ENCODE data around the gene KRIT1. TPM values are rescaled to one million over a fixed set of nuclear protein-coding genes. Genes with fewer than 3 reads are reported as not detected.
A peak's percentile ranks its signal among the peaks of the same experiment; 100 is the strongest.

KRIT1 gene
- 32.0 and 33.7 TPM in 2 replicates for total RNA-seq (2014; rRNA removed; shearing (Covaris generic))
- polyA plus RNA-seq (2015; cell fraction: cytosol; rRNA removed), result 32.0 and 35.9 TPM in 2 replicates
- 76.3 and 78.0 TPM in 2 replicates for polyA plus RNA-seq (2015; cell fraction: nucleus; rRNA removed)

GRCh38 chr7:92245487-92246359 is at the start of gene KRIT1, which contains the start of gene ANKIB1:
TSS of gene KRIT1 (minus strand) at chr7:92245914. CDS start at chr7:92242135, 3,779 bp downstream.
TSS of gene ANKIB1 (plus strand) at chr7:92245974. CDS start at chr7:92294979, 49,005 bp downstream.
- peak; percentile 82 for DNase-seq (ENCODE audit: low read depth)

DNA sequence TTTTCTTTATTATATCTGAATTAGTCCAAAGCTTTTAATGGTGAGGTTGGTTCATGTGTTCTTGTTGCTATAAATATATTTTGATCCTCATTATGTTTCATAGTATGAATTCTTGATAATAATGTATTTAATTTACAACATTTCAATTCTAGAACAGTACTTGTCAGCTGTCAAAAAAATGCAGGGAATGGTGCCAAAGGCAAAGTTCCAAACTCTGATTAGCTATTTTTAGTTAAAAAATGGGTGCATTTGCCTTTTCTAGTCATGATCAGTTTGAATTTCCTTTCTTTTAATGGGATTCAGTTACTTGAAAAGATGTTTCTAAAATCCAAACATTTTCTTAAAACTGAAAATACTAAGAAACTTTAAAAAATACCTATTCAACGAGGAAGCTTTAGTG is 49.7 kb upstream of the KRIT1 start:
- DNase-seq (ENCODE audit: low read depth), result no peak

DNA sequence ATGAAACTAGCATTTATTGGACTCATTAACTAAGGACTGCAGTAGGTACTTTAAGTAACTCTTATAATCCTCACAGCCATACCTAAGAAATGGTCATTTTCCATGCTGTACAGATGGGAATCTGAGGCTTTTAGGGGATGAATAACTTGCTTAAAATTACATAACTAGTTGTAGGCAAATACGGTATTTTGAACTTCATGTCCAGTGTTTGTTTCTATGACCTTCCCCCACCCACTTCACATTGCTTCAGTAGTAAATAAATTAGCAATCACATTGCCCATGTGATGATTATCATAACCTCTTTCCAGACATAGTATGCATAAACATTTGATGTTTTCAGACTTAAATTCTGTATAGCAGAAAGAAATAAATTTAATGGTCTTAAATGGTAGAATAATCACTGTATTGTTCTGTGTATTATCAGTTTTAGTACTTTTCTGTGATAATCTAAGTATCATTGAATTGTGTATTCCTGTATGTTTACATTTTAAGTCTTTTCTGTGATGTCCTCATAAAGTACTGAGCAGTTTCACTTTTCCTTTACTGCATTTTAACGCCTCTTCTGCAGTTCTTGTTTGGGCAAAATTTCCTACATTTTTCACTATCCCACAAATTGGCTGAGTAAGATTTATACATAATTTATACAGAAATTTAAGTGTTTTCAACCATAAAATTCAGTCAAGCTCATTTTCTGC is 48.3 kb upstream of the KRIT1 start:
- no peak for DNase-seq (ENCODE audit: low read depth)

- DNase-seq (ENCODE audit: low read depth), result no peak
Observed at GRCh38 chr7:92292981-92293380, 47.3 kb upstream of the KRIT1 start.

- no peak for DNase-seq (ENCODE audit: low read depth)
Observed at GRCh38 chr7:92289321-92289720, 43.6 kb upstream of the KRIT1 start.

DNA sequence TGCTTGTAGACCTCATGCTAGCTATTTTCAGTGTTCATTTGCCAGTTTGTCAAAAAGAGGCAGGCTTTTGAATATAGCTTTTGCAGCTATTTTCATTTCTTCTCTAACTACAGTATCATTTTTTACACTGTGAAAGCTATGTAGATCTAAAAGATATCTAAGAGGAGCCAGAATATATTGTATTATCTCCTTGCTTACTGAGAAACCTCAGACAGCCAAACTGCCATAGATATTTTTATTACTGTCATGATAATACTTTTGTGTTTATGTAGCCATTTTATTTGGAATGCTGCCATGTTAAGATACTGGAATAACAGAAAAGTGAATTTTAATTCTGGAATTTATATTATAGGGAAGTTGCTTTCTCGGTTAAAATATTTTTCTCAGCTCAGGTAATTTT is 37.2 kb upstream of the KRIT1 start:
- no peak for DNase-seq (ENCODE audit: low read depth)

DNA sequence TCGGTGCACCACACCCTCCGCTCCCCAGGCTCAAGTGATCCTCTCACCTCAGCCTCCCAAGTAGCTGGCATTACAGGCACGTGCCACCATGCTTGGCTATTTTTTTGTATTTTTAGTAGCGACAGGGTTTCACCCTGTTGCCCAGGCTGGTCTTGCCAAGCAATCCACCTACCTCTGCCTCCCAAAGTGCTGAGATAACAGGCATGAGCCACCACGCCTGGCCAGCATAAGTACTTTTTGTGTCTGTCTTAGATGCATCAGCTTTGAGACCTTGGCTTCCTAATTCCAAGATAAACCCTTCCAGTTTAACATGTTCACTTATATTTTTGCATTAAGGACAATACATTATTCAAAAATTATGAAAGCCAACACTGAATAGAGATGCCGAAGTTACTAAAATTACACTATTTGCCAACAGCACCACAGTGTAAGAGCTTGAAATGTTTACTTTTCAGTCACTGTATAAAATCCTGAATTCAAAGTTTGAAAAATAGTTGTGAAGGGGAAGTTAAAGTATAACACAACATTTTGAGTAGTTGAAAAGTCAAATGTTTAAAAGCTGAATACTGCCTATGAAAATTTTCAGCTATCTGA is 36.6 kb upstream of the KRIT1 start:
- DNase-seq (ENCODE audit: low read depth), result no peak

GRCh38 chr7:92281031-92281430 is 35.3 kb upstream of the KRIT1 start:
- DNase-seq (ENCODE audit: low read depth), result no peak

DNA sequence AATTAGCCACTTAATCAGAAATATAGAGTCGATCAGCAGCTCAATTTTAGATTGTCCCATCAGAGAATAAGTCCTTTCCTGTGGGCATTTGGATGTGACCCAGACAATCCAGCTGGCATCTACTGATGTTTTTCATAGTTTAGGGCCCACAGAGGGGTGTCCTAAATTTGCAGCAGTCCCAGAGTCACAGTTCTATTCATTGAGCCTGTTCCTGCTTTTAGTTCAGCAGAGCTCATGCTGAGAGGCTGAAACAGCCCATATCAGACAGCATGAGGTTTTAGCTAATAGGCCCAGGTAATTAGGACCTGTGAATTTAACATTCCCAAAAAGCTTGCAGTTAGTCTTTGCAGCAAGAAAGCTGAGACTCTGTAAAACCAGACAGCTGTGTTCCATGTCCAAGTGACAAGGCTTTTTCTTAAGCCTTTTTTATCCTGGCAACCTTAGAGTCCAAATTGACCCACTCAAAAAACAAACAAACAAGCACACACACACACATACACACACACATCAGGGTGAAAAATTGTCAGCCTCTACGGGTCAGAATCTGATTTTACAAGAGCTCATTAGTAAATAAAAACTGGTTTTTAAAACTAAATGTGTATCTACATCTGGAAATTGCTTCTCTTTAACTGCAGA is 33.8 kb upstream of the KRIT1 start:
- DNase-seq (ENCODE audit: low read depth), result no peak

DNA sequence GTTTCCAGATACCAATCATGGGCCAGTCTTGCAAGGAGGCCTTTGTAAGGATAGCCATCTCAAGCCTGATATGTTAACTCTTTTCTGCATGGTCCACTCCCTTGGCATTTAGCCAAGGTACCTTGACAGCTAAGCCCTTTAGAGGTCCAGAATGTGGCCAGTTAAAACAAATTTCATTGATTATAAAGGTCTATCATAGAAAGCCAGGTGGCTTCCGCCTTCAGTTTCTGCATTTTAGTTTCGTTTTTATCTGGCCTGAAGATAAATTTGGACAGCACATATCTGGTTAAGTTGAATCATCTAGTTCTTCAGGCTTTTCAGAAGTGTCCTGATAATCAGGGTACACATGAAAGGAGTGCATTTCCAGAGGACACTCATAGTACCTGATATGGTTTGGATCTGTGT is 30.7 kb upstream of the KRIT1 start:
- no peak for DNase-seq (ENCODE audit: low read depth)

- no peak for DNase-seq (ENCODE audit: low read depth)
Observed at GRCh38 chr7:92275327-92275726, 29.6 kb upstream of the KRIT1 start.

DNA sequence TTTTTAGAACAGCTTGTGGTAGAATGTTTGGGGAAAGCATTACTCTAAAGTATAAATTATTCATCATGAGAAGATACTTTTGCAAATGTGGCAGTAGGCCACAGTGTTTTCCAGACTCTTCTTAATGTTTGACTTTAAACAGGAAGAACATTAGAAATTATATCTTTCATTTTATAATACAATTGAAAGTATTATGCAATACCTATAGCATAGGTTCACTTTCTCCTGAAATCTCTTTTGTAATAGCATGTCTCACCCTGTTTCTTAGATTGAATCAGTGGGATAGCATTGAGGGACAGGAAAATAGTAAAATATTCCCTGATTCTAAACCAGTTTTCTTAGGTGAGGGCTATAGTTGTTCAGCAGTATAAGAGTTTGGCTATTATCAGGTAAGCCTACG is 23.2 kb upstream of the KRIT1 start:
- no peak for DNase-seq (ENCODE audit: low read depth)

GRCh38 chr7:92266415-92267241 is 20.9 kb upstream of the KRIT1 start:
- DNase-seq (ENCODE audit: low read depth), result peak; percentile 76

DNA sequence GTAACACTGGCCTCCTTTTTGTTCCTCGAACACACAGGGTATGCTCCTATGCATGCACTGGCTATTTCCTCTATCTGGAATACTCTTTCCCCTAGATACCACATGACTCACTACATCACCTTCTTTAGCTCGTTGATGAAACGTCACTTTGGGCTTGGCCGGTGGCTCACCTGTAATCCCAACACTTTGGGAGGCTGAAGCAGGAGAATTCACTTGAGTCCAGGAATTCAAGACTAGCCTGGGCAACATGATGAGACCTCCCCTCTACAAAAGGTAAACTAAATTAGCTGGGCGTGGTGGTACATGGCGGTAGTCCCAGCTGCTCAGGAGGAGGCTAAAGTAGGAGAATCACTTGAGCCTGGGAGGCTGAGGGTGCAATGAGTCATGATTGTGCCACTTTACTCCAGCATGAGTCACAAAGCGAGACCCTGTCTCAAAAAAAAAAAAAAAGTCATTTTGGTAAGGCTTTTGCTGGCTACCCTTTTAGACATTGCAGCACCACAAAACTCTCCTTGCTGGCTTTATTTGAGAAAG is 14.6 kb upstream of the KRIT1 start:
- peak; percentile 73 for DNase-seq (ENCODE audit: low read depth)

- DNase-seq (ENCODE audit: low read depth), result no peak
Observed at GRCh38 chr7:92259610-92260247, 14.0 kb upstream of the KRIT1 start.

- DNase-seq (ENCODE audit: low read depth), result no peak
Observed at GRCh38 chr7:92259062-92259461, 13.3 kb upstream of the KRIT1 start.

- DNase-seq (ENCODE audit: low read depth), result peak; percentile 25
Observed at GRCh38 chr7:92255308-92255707, 9.6 kb upstream of the KRIT1 start.

DNA sequence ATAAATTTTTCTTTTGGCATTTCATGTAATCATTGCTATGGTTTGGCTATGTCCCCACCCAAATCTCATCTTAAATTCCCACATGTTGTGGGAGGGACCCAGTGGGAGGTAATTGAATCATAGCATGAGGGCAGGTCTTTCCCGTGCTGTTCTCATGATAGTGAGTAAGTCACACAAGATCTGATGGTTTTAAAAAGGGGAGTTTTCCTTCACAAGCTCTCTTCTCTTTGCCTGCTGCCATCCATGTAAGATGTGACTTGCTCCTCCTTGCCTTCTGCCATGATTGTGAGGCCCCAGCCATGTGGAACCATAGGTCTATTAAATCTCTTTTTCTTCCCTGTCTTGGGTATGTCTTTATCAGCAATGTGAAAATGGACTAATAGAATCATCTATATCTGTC is 9.1 kb upstream of the KRIT1 start:
- peak; percentile 9 for DNase-seq (ENCODE audit: low read depth)

- no peak for DNase-seq (ENCODE audit: low read depth)
Observed at GRCh38 chr7:92253251-92253650, 7.5 kb upstream of the KRIT1 start.

- DNase-seq (ENCODE audit: low read depth), result no peak
Observed at GRCh38 chr7:92251181-92251580, 5.5 kb upstream of the KRIT1 start.
